Measurements from ENCODE around the gene FARP1.

The FARP1 gene

GRCh38 chr13:98134901-98135300 is 8.0 kb upstream of the FARP1 start:
- no peak for DNase-seq

GRCh38 chr13:98141091-98141490 is 1.8 kb upstream of the FARP1 start:
- DNase-seq = no peak

- DNase-seq = no peak
These were observed 1.1 kb upstream of the FARP1 start for GRCh38 chr13:98141509-98142379.

- no peak for DNase-seq
These were observed 261 bp downstream of the FARP1 start for GRCh38 chr13:98143157-98143553.

- no peak for DNase-seq
These were observed 720 bp downstream of the FARP1 start for GRCh38 chr13:98143601-98144026.

GRCh38 chr13:98144027-98144741 is 1.3 kb downstream of the FARP1 start:
- DNase-seq = no peak

- peak; percentile 18 for DNase-seq
These were observed 2.0 kb downstream of the FARP1 start for GRCh38 chr13:98144801-98145350.

GRCh38 chr13:98147521-98147920 is 4.6 kb downstream of the FARP1 start:
- no peak for DNase-seq

- no peak for DNase-seq
These were observed 8.1 kb downstream of the FARP1 start for GRCh38 chr13:98150832-98151479.

- no peak for DNase-seq
These were observed 12.7 kb downstream of the FARP1 start for GRCh38 chr13:98155475-98156109.

- DNase-seq = no peak
These were observed 13.4 kb downstream of the FARP1 start for GRCh38 chr13:98156259-98156658.

- no peak for DNase-seq
These were observed 14.3 kb downstream of the FARP1 start for GRCh38 chr13:98157188-98157587.

- DNase-seq = no peak
These were observed 14.7 kb downstream of the FARP1 start for GRCh38 chr13:98157609-98158008.

GRCh38 chr13:98158172-98158899 is 15.4 kb downstream of the FARP1 start:
- DNase-seq = no peak

- DNase-seq = no peak
These were observed 20.0 kb downstream of the FARP1 start for GRCh38 chr13:98162935-98163334.

- no peak for DNase-seq
These were observed 26.4 kb downstream of the FARP1 start for GRCh38 chr13:98169331-98169730.

GRCh38 chr13:98171900-98172589 is 29.2 kb downstream of the FARP1 start:
- DNase-seq = no peak

GRCh38 chr13:98172590-98173422 is 29.9 kb downstream of the FARP1 start:
- no peak for DNase-seq

- DNase-seq = no peak
These were observed 30.7 kb downstream of the FARP1 start for GRCh38 chr13:98173431-98174152.

- DNase-seq = no peak
These were observed 31.4 kb downstream of the FARP1 start for GRCh38 chr13:98174307-98174706.
